ENCODE measurements around the gene MAPK7. TPM values are rescaled to one million over a fixed set of nuclear protein-coding genes. Genes with fewer than 3 reads are reported as not detected.

Gene MAPK7
- total and polyA plus RNA-seq, 2 donors (not counting 1 experiment from before 2014, with no cell fraction given), result 12.8 to 18.8 TPM

DNA sequence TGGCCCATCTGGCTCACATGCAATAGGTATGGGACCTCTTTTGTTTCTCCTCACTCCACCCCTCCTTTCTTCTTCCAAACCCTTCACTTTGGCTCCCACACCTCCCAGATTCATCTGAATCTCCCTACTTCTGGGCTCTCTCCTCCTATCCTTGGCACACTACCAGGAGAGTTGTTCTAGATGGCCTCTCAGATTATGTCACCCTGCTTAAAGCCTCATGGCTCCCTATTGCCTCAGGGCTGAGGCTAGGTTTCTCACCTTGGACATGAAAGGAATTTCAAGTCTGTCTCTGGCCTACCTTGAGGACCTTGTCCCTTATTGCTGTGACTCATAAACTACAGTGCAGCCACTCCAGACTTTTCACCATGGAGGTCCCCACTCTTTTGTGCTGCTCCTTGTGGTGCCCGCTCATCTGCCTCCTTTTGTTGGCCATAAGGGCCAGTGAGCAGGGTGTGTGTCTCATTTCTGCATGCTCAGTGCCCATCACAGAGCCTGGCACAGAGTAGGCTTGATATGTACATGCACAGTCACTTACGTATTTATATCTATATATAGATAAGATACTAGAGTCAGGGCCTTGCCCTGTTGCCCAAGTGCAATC lies 9.7 kb downstream of the MAPK7 start:
- peaks cover 12% of the 10 kb centered on the region for H3K36me3 ChIP-seq (ENCODE audit: control insufficient read depth, insufficient read depth, low read length)
- H3K9me3 ChIP-seq (ENCODE audit: control insufficient read depth, insufficient read depth, low read depth, low read length), result no peaks in the 10 kb centered on the region
- H4K20me1 ChIP-seq (ENCODE audit: control insufficient read depth, extremely low read depth, insufficient read depth, low read length), result no peaks in the 10 kb centered on the region
- no peak overlapping the region for H3K9ac ChIP-seq (ENCODE audit: insufficient read depth, low read length)
- peak overlapping the region; percentile 84 for H3K27ac ChIP-seq (ENCODE audit: insufficient read depth, low read length)
- H2AFZ ChIP-seq (ENCODE audit: low read length), result no peak overlapping the region
- TF ChIP-seq, protein P1, sequence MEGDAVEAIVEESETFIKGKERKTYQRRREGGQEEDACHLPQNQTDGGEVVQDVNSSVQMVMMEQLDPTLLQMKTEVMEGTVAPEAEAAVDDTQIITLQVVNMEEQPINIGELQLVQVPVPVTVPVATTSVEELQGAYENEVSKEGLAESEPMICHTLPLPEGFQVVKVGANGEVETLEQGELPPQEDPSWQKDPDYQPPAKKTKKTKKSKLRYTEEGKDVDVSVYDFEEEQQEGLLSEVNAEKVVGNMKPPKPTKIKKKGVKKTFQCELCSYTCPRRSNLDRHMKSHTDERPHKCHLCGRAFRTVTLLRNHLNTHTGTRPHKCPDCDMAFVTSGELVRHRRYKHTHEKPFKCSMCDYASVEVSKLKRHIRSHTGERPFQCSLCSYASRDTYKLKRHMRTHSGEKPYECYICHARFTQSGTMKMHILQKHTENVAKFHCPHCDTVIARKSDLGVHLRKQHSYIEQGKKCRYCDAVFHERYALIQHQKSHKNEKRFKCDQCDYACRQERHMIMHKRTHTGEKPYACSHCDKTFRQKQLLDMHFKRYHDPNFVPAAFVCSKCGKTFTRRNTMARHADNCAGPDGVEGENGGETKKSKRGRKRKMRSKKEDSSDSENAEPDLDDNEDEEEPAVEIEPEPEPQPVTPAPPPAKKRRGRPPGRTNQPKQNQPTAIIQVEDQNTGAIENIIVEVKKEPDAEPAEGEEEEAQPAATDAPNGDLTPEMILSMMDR (conservative IDR thresholded peaks at IDR 0.05 in 1 of 2, IDR thresholded peaks at IDR 0.05 in 1 of 2; ENCODE audit: low read depth in 1 of 2, low read length in 2 of 2), result no peak
- no peak for TF ChIP-seq EZH2 (IDR thresholded peaks at IDR 0.05; ENCODE audit: low read length, missing control alignments)
- peaks cover 47% of the 10 kb centered on the region for H3K4me1 ChIP-seq (ENCODE audit: control insufficient read depth, extremely low read depth, insufficient read depth, low read length)
- DNase-seq (ENCODE audit: low read depth in 2 of 2), result peak in 1 of 2 donors; percentile 91
- H3K79me2 ChIP-seq (ENCODE audit: control insufficient read depth, insufficient read depth, low read length), result no peaks in the 10 kb centered on the region
- no peaks in the 10 kb centered on the region for H3K27me3 ChIP-seq (ENCODE audit: control insufficient read depth, insufficient read depth, low read length)
- H3K4me3 ChIP-seq (replicated peaks in 1 of 4; ENCODE audit: control extremely low read depth in 1 of 4, insufficient read depth in 1 of 4, low read depth in 3 of 4, low read length in 4 of 4), result no peak overlapping the region
- peak overlapping the region; percentile 48 for H3K4me2 ChIP-seq (ENCODE audit: extremely low read depth, insufficient read depth, low read length)

DNA sequence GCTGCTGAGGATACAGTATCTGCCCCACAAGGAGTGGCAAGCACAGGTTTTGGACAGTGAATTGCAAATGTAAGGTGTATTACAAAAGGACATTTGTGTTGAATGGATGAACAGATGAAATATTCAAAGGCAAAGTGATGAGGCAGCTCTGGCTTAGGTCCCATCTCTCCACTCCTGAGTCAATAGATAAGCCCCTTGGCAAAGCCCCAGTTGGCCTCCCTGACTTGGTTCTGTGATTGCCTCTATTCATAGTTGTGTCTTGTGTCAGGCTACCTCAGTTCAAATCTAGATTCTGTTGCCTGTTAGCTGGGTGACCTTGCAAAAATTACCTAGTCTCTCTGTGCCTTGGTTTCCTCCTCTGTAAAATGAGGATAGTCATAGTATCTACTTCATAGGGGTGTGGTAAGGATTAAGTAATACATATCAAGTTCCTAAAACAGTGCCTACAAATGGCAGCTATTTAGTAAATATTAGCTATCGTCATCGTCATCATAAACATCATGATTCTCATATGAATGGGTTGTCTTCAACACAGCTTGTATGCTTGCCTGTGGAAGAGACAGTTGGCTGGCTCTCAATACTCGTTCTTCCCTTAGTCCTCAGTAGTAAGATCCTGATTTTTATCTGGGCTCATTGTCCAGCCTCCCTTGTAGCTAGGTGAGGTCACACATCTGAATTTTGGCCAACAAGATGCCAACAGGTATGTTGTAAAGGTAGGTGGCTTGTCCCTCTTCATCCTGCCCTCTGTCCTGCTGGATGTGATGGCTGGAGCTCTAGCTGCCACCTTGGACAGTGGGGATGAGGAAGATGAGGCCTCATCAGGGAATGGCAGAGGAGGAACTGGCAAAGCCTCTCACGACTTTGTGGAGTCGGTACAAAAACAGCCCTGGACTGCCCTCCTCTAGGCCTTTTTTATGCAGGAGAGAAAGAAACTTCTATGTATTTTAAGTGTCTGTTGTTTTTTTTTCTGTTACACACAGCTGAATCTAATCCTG lies 10.8 kb downstream of the MAPK7 start:
- no peaks in the 10 kb centered on the region for H3K79me2 ChIP-seq (ENCODE audit: control insufficient read depth, insufficient read depth, low read length)
- no peak overlapping the region for H3K4me2 ChIP-seq (ENCODE audit: extremely low read depth, insufficient read depth, low read length)
- H2AFZ ChIP-seq (ENCODE audit: low read length), result no peak overlapping the region
- no peak overlapping the region for H3K27ac ChIP-seq (ENCODE audit: insufficient read depth, low read length)
- no peaks in the 10 kb centered on the region for H3K9me3 ChIP-seq (ENCODE audit: control insufficient read depth, insufficient read depth, low read depth, low read length)
- H3K27me3 ChIP-seq (ENCODE audit: control insufficient read depth, insufficient read depth, low read length), result no peaks in the 10 kb centered on the region
- DNase-seq (ENCODE audit: low read depth in 2 of 2), result peak in 1 of 2 donors; percentile 26
- no peak overlapping the region for H3K4me3 ChIP-seq (replicated peaks in 1 of 4; ENCODE audit: control extremely low read depth in 1 of 4, insufficient read depth in 1 of 4, low read depth in 3 of 4, low read length in 4 of 4)
- no peaks in the 10 kb centered on the region for H4K20me1 ChIP-seq (ENCODE audit: control insufficient read depth, extremely low read depth, insufficient read depth, low read length)
- peaks cover 5% of the 10 kb centered on the region for H3K36me3 ChIP-seq (ENCODE audit: control insufficient read depth, insufficient read depth, low read length)
- H3K9ac ChIP-seq (ENCODE audit: insufficient read depth, low read length), result no peak overlapping the region
- H3K4me1 ChIP-seq (ENCODE audit: control insufficient read depth, extremely low read depth, insufficient read depth, low read length), result peaks cover 42% of the 10 kb centered on the region
- TF ChIP-seq, protein P1 (conservative IDR thresholded peaks at IDR 0.05 in 1 of 2, IDR thresholded peaks at IDR 0.05 in 1 of 2; ENCODE audit: low read depth in 1 of 2, low read length in 2 of 2), result no peak
- no peak for TF ChIP-seq EZH2 (IDR thresholded peaks at IDR 0.05; ENCODE audit: low read length, missing control alignments)

DNA sequence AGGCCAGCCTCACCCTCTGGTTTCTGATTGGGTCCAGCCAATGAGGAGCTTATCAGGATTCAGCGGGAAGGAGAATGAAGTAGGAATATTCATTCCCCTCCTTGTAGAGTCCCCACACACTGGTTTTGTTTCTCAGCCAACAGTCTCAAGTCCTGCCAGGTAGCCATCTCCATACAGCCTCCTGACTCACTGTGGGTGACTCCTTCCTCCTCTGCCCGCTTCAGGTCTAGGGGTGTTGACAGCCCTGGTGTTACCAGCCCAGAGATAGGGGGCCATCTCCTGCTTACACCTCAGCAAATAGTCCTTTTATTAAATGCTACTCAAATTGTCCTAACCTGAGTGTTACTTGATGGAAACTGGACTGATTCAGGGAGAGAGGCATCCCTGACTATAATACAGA lies 12.7 kb downstream of the MAPK7 start:
- H3K9ac ChIP-seq (ENCODE audit: insufficient read depth, low read length), result no peak overlapping the region
- DNase-seq (ENCODE audit: low read depth in 2 of 2), result peak in 1 of 2 donors; percentile 25
- no peaks in the 10 kb centered on the region for H3K27me3 ChIP-seq (ENCODE audit: control insufficient read depth, insufficient read depth, low read length)
- H3K4me2 ChIP-seq (ENCODE audit: extremely low read depth, insufficient read depth, low read length), result no peak overlapping the region
- no peak for TF ChIP-seq EZH2 (IDR thresholded peaks at IDR 0.05; ENCODE audit: low read length, missing control alignments)
- TF ChIP-seq, protein P1 (conservative IDR thresholded peaks at IDR 0.05 in 1 of 2, IDR thresholded peaks at IDR 0.05 in 1 of 2; ENCODE audit: low read depth in 1 of 2, low read length in 2 of 2), result no peak
- H3K4me3 ChIP-seq (replicated peaks in 1 of 4; ENCODE audit: control extremely low read depth in 1 of 4, insufficient read depth in 1 of 4, low read depth in 3 of 4, low read length in 4 of 4), result no peak overlapping the region
- H3K27ac ChIP-seq (ENCODE audit: insufficient read depth, low read length), result no peak overlapping the region
- H3K79me2 ChIP-seq (ENCODE audit: control insufficient read depth, insufficient read depth, low read length), result no peaks in the 10 kb centered on the region
- H3K9me3 ChIP-seq (ENCODE audit: control insufficient read depth, insufficient read depth, low read depth, low read length), result no peaks in the 10 kb centered on the region
- peaks cover 26% of the 10 kb centered on the region for H3K4me1 ChIP-seq (ENCODE audit: control insufficient read depth, extremely low read depth, insufficient read depth, low read length)
- H3K36me3 ChIP-seq (ENCODE audit: control insufficient read depth, insufficient read depth, low read length), result no peaks in the 10 kb centered on the region
- H4K20me1 ChIP-seq (ENCODE audit: control insufficient read depth, extremely low read depth, insufficient read depth, low read length), result no peaks in the 10 kb centered on the region
- no peak overlapping the region for H2AFZ ChIP-seq (ENCODE audit: low read length)

All from fibroblast of lung (primary cell).